Activated CD8-positive, alpha-beta memory T cell treated with anti-CD3 and anti-CD28 coated beads for 48 hours (primary cell): ENCODE results near the gene GNG2.

Source experiments
- DNase-seq, 3 experiments: peaks; one replicate each; pipeline ENCODE4 v3.0.0-alpha.2; 2020; ENCODE audit warnings: low read depth in 2 of 3, low spot score in 2 of 3

GNG2 gene

DNA sequence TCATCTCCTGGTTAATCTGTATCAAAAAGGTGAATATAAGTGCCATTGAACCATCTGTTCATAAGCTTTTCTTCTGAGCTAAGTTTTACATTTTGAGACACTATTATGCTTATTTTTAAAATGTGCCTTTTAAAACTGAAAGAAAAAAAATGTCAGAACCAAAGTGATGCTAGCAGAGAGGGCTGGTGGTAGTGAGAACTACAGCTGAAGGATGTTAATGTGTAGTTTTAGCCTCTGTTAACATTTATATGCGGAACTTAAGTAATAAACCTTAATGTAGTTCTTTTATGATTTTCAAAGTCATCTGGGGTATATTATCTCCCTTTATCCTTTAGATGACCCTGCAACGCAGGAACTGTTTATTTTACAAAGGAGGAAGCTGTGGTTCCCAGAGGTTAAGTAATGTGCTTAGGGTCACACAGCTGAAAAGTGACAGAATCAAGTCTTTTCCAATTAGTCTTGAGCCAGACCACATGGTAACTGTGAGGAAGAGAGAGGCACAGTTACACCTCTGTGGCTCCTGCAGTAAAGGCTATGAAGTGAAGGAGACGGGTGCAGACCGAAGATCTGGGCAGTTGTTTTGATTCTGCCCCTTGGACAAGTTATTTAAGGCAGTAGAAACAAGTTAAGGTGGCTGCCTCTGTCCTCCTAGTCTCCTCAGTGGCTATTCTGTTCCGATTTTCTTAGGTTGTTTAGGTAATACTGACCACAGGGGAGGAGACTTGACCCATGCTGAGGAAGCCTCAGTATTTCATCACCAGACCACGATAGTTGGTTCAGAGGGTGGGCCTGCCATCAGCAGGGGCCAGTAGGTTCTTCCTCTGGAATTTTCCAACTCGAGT lies 23.9 kb downstream of the GNG2 start:
- DNase-seq = no peak

GRCh38 chr14:51889851-51890250 lies 29.4 kb downstream of the GNG2 start:
- DNase-seq = no peak

DNA sequence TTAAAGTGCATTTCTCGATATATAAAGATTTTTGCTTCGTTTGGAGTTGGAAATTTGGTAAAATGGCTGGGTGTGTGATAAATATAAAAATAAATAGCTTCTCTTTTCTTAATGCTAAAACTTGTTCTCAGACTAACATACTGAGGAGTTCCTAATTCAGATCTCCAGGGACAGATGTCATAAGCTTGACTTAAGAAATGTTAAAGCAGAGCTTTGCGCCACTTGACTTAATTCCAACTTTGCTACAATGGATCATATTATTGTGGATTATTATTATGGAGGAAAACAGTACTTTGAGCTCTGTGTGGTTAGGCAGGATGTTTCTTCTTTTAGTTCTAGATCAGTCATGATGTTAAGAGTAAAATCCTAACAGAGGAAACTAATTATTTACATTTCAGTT lies 33.8 kb downstream of the GNG2 start:
- DNase-seq = no peak

DNA sequence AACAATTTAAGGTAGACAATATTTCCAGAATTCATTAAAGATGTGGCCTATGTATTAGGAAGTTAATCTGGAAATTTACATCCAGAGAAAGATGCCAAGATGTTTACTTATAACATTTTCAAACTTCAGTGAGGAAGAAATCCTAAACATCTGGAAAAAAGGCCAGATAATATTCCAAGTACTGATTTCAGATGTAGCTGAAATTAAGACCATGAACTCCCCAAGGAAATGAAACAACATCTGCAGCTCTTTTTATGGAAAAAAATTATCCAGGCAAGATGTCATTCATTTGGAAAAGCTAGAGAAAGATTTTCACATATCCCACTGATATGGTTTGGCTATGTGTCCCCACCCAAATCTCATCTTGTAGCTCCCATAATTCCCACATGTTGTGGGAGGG lies 35.0 kb downstream of the GNG2 start:
- no peak for DNase-seq

- no peak for DNase-seq
Measured at GRCh38 chr14:51897791-51898355, 37.5 kb downstream of the GNG2 start.

- no peak for DNase-seq
Measured at GRCh38 chr14:51901475-51902024, 41.1 kb downstream of the GNG2 start.

DNA sequence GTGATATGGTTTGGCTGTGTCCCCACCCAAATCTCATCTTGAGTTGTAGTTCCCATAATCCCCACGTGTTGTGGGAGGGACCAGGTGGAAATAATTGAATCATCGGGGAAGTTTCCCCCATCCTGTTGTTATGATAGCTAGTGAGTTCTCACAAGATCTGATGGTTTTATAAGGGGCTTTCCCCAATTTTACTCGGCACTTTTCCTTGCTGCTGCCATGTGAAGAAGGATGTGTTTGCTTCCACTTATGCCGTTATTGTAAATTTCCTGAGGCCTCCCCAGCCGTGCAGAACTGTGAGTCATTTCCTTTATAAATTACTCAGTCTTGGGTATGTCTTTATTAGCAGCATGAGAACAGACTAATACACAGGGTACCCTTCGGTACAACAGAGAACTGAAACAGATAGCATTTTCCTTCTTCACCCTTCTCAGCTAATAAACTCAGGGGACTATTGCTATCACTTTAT lies 45.3 kb downstream of the GNG2 start:
- peak in 1 of 3 experiments; percentile 26 for DNase-seq

DNA sequence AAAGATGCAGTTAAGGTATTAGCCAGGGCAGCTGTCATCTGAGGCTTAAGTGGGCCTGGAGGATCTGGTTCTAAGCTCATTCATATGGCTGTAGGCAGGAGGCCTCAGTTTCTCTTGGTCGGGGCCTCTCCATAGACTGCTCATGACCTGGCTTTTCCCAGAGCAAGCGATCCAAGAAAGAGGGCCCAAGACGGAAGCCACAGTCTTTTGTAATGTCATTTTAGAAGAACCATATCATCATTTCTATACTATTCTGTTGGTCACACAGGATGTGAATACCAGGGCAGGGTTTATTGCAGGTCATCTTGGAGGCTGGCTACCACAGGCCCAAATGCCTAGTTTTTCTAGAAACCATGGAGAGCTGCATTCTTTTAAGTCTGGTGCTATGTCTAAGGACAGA lies 47.7 kb downstream of the GNG2 start:
- no peak for DNase-seq

- DNase-seq = no peak
Measured at GRCh38 chr14:51912112-51912786, 51.8 kb downstream of the GNG2 start.

DNA sequence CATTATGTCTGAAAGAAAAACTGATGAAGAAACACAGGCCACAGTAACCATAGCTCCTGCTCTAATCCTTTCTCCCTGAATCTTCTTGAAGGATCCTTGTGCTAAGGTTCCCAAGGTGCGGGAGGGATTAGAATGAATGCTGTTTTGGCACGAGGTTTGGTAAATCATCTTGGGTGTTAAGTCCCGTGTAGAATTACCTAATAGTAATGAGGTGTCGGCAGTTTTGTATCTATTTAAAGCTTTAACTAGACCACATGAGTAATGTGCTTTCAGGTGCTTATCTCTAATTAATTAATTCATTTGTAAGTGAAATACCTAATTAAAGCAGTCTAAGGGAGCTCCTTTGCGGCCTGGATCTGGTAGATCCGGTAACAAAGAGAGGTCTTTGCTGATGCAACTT lies 53.9 kb downstream of the GNG2 start:
- DNase-seq = no peak

DNA sequence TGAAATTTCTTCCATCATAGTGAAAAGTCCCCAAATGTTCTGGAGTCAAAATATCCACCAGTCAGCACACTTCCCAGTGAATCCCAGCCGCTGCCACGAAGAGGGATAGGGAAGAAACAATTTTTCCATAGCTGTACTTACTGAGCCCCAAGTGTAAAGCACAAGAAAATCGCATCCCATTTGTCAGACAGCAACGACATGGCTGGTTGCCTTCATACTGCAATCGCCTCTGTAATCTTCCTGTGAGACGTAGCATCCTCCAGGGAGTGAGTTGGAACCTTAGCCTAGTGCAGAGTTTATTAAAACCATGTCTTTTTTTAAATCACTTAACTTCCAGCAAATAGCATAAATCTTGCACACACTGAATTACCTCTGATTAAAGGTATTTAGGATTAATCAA lies 56.8 kb downstream of the GNG2 start:
- no peak for DNase-seq

- DNase-seq = no peak
Measured at GRCh38 chr14:51921026-51921425, 60.6 kb downstream of the GNG2 start.

DNA sequence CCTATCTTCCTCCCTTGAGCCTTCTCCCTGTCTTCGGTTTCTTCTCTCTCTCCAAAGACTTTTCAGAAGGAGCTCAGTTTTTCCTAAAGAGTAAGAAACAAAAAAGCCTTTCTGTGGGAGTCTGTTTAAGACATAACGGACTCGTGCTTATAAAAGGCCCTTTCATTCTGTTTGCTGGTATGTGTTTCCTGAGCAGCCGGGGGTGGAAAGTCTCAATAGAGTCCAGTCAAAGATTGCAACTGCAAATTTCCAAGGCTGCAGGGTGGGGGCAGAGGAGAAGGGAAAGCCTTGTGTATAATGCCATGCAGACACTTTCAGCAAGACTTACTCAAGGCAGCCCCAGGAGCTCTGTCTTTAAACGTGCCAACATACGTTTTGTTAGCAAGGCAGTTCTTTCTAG lies 62.2 kb downstream of the GNG2 start:
- no peak for DNase-seq

DNA sequence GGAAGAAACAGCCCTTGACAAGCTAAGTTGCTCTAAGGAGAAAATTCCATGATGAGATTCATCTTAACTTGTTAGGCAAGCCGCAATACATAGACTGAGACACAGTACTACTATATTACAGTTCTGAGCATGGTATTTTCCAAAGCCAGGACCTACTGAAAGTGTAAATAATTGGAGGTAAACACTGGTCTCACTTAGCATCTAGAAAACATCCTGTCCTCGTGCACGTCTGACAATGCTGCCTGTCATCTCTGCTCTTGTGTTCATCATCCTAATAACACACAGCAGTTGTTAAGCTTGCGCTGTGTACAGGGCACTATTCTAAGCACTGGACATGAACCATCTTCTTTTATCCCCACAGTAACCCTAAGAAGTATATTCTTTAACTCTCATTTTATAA lies 64.2 kb downstream of the GNG2 start:
- no peak for DNase-seq

DNA sequence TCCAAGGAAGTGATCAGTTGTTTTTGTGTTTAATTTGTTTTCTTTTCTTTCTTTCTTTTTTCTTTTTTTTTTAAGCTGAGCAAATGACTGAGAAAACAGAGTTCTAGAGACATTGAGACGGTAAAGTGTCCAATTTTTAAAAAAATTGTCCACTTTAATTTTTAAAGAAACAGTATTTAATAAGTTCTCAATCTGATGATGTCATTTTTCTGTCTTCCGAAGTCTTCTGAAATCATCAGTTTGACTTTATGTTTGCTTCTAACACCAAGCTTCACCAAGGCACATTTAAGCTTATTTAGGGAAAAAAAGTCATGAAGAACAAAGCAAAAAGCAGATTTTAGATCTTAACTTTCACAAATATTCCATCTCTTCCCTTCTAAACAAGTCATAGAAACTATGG lies 65.6 kb downstream of the GNG2 start:
- no peak for DNase-seq

GRCh38 chr14:51926449-51926848 lies 66.0 kb downstream of the GNG2 start:
- DNase-seq = no peak

GRCh38 chr14:51928568-51928967 lies 68.2 kb downstream of the GNG2 start:
- DNase-seq = no peak

GRCh38 chr14:51929166-51929565 lies 68.8 kb downstream of the GNG2 start:
- DNase-seq = no peak

DNA sequence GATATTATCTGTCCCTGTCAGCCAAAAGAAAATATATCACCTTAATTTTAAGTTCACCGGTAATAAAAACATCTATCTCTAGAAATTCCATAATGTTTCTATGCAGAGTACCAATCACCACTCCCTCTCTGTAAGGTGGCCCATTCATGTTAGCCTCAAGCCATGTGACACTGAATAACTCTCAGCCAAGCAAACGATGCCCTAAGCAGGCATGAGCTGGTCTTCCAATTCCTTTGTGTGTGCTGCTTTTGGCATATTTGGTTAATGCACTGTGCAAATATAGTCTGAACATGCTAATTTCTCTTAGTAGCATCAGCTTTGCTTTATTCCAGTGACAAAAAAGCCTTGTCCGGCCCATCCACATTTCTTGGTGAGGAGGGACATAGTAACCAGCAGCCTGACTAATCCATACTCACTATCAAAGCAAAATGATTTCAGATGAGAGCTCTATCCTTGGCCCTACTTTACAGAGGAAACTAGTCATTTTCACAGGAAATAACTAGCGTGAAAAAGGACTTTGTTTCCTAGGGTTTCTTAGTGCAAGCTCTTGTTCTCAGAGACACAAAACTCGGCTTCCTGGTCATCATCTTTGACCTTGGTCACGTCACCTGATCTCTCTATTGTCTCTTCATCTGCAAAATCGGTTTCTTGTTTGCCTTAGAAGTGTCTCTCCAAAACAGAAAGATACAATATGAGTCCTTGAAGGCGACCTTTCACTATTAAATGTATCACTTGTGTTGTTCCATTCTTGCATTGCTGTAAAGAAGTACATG lies 69.7 kb downstream of the GNG2 start:
- no peak for DNase-seq

DNA sequence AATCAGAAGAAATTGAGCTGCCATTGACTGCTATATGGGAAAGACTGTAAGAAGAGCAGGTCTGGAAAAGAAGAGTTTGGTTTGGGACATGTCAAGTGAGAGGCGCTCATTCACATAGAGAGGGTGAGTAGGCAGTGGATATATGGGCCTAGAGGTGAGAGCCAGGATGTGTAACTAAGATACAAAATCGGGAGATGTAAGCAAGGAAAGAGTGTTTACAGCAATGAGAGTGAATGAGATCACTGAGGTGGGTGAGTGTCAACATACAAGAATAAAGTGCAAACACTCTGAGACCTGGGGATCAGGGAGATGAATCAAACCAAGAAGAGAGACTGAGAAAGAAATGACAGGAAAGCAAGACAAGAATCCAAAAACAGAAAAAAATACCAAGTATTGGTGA lies 70.9 kb downstream of the GNG2 start:
- no peak for DNase-seq

- DNase-seq = no peak
Measured at GRCh38 chr14:51933191-51933590, 72.8 kb downstream of the GNG2 start.
